ENCODE results near the gene FKBP10.

FKBP10 gene

GRCh38 chr17:41811549-41812380 lies 1.0 kb upstream of the FKBP10 start, which contains the start of gene P3H4:
TSS of gene P3H4 (minus strand) at chr17:41811949. CDS start at chr17:41811915, 34 bp downstream.
- Histone ChIP-seq H3K4me2 (ENCODE audit: low read length, poor library complexity, severe bottlenecking) (peak within 1 kb of the TSS; percentile 84), H3K27ac (ENCODE audit: low read length, poor library complexity, severe bottlenecking) (peak within 1 kb of the TSS; percentile 94), H3K9ac (ENCODE audit: low read length) (peak within 1 kb of the TSS; percentile 95), H3K27me3 (ENCODE audit: control insufficient read depth in 1 of 2, insufficient read depth in 1 of 2, low read length in 2 of 2) (no peaks in the 10 kb centered on the region), H3K4me3 (ENCODE audit: insufficient read depth in 1 of 2, low read depth in 1 of 2, low read length in 2 of 2) (peak within 1 kb of the TSS; percentile 87 to 97), H3K23ac (ENCODE audit: low read length in 2 of 2) (peak within 1 kb of the TSS in 1 of 2 experiments; percentile 34), H3K79me1 (replicated peaks; ENCODE audit: low read length, poor library complexity, severe bottlenecking) (peaks cover 25% of the 10 kb centered on the region), H3K14ac (ENCODE audit: low read length in 2 of 2) (peak within 1 kb of the TSS in 1 of 2 experiments; percentile 91), H2BK5ac (ENCODE audit: low read depth, low read length, poor library complexity, severe bottlenecking) (peak within 1 kb of the TSS; percentile 90), H3K4me1 (ENCODE audit: control insufficient read depth, insufficient read depth, low read depth, low read length) (peaks cover 42% of the 10 kb centered on the region), H2BK120ac (ENCODE audit: low read depth, low read length) (peak within 1 kb of the TSS; percentile 89), H3K36me3 (ENCODE audit: control insufficient read depth in 1 of 2, insufficient read depth in 2 of 2, low read depth in 1 of 2, low read length in 2 of 2) (peaks cover 28 to 33% of the 10 kb centered on the region in 2 experiments), H2BK12ac (ENCODE audit: low read length in 2 of 2) (peak within 1 kb of the TSS; percentile 56 to 91), H2AFZ (ENCODE audit: low read depth, low read length) (peak within 1 kb of the TSS; percentile 30), H3K4ac (ENCODE audit: low read depth in 1 of 2, low read length in 2 of 2) (peak within 1 kb of the TSS; percentile 82 to 86), H4K91ac (ENCODE audit: low read length) (peak within 1 kb of the TSS; percentile 92), H3K9me3 (ENCODE audit: control insufficient read depth, low read length) (no peaks in the 10 kb centered on the region), H3K18ac (ENCODE audit: low read depth in 1 of 2, low read length in 2 of 2) (peak within 1 kb of the TSS; percentile 96 to 99), H2AK5ac (ENCODE audit: low read length, severe bottlenecking) (peak within 1 kb of the TSS; percentile 18), H4K8ac (ENCODE audit: low read length) (peak within 1 kb of the TSS; percentile 97), H2BK15ac (ENCODE audit: low read depth, poor library complexity, severe bottlenecking) (peak within 1 kb of the TSS; percentile 75)
- whole genome bisulfite sequencing = under 1% methylated on average over 61 of the region's 96 CpGs
- DNase-seq = peak; percentile 84

- Histone ChIP-seq H3K27ac (ENCODE audit: low read length, poor library complexity, severe bottlenecking) (peak overlapping the region; percentile 94), H3K14ac (ENCODE audit: low read length in 2 of 2) (peak overlapping the region; percentile 0 to 94), H2BK15ac (ENCODE audit: low read depth, poor library complexity, severe bottlenecking) (peak overlapping the region; percentile 80), H4K91ac (ENCODE audit: low read length) (peak overlapping the region; percentile 92), H3K4me2 (ENCODE audit: low read length, poor library complexity, severe bottlenecking) (peak overlapping the region; percentile 84), H2BK12ac (ENCODE audit: low read length in 2 of 2) (peak overlapping the region; percentile 52 to 75), H3K79me1 (replicated peaks; ENCODE audit: low read length, poor library complexity, severe bottlenecking) (peaks cover 26% of the 10 kb centered on the region), H3K18ac (ENCODE audit: low read depth in 1 of 2, low read length in 2 of 2) (peak overlapping the region; percentile 87 to 91), H3K4me3 (ENCODE audit: insufficient read depth in 1 of 2, low read depth in 1 of 2, low read length in 2 of 2) (peak overlapping the region; percentile 84 to 97), H3K9ac (ENCODE audit: low read length) (peak overlapping the region; percentile 95), H2AK5ac (ENCODE audit: low read length, severe bottlenecking) (peak overlapping the region; percentile 97), H3K4ac (ENCODE audit: low read depth in 1 of 2, low read length in 2 of 2) (peak overlapping the region; percentile 80 to 92), H3K27me3 (ENCODE audit: control insufficient read depth in 1 of 2, insufficient read depth in 1 of 2, low read length in 2 of 2) (no peaks in the 10 kb centered on the region), H4K8ac (ENCODE audit: low read length) (peak overlapping the region; percentile 75), H3K4me1 (ENCODE audit: control insufficient read depth, insufficient read depth, low read depth, low read length) (peaks cover 48% of the 10 kb centered on the region), H3K23ac (ENCODE audit: low read length in 2 of 2) (peak overlapping the region in 1 of 2 experiments; percentile 61), H2BK5ac (ENCODE audit: low read depth, low read length, poor library complexity, severe bottlenecking) (peak overlapping the region; percentile 61), H3K36me3 (ENCODE audit: control insufficient read depth in 1 of 2, insufficient read depth in 2 of 2, low read depth in 1 of 2, low read length in 2 of 2) (peaks cover 30 to 33% of the 10 kb centered on the region in 2 experiments), H2AFZ (ENCODE audit: low read depth, low read length) (peak overlapping the region; percentile 47), H2BK120ac (ENCODE audit: low read depth, low read length) (peak overlapping the region; percentile 83), H3K9me3 (ENCODE audit: control insufficient read depth, low read length) (no peaks in the 10 kb centered on the region)
- WGBS = 1% methylated on average over 11 of the region's 12 CpGs
- no peak for DNase-seq
Measured at GRCh38 chr17:41813152-41813680, 412 bp downstream of the FKBP10 start.

GRCh38 chr17:41813699-41814124 lies 908 bp downstream of the FKBP10 start:
- Histone ChIP-seq H4K8ac (ENCODE audit: low read length) (no peak overlapping the region), H3K79me1 (replicated peaks; ENCODE audit: low read length, poor library complexity, severe bottlenecking) (peaks cover 26% of the 10 kb centered on the region), H3K27ac (ENCODE audit: low read length, poor library complexity, severe bottlenecking) (peak overlapping the region; percentile 94), H3K4ac (ENCODE audit: low read depth in 1 of 2, low read length in 2 of 2) (peak overlapping the region; percentile 57 to 92), H3K4me1 (ENCODE audit: control insufficient read depth, insufficient read depth, low read depth, low read length) (peaks cover 48% of the 10 kb centered on the region), H4K91ac (ENCODE audit: low read length) (peak overlapping the region; percentile 1), H3K9me3 (ENCODE audit: control insufficient read depth, low read length) (no peaks in the 10 kb centered on the region), H2BK12ac (ENCODE audit: low read length in 2 of 2) (peak overlapping the region; percentile 75 to 80), H2BK120ac (ENCODE audit: low read depth, low read length) (no peak overlapping the region), H3K4me2 (ENCODE audit: low read length, poor library complexity, severe bottlenecking) (peak overlapping the region; percentile 84), H2AFZ (ENCODE audit: low read depth, low read length) (no peak overlapping the region), H2BK5ac (ENCODE audit: low read depth, low read length, poor library complexity, severe bottlenecking) (peak overlapping the region; percentile 69), H2BK15ac (ENCODE audit: low read depth, poor library complexity, severe bottlenecking) (peak overlapping the region; percentile 84), H3K14ac (ENCODE audit: low read length in 2 of 2) (peak overlapping the region; percentile 0 to 61), H3K23ac (ENCODE audit: low read length in 2 of 2) (peak overlapping the region in 1 of 2 experiments; percentile 91), H3K27me3 (ENCODE audit: control insufficient read depth in 1 of 2, insufficient read depth in 1 of 2, low read length in 2 of 2) (no peaks in the 10 kb centered on the region), H3K36me3 (ENCODE audit: control insufficient read depth in 1 of 2, insufficient read depth in 2 of 2, low read depth in 1 of 2, low read length in 2 of 2) (peaks cover 28 to 31% of the 10 kb centered on the region in 2 experiments), H3K4me3 (ENCODE audit: insufficient read depth in 1 of 2, low read depth in 1 of 2, low read length in 2 of 2) (peak overlapping the region; percentile 84 to 97), H3K9ac (ENCODE audit: low read length) (peak overlapping the region; percentile 95), H3K18ac (ENCODE audit: low read depth in 1 of 2, low read length in 2 of 2) (peak overlapping the region; percentile 12 to 87), H2AK5ac (ENCODE audit: low read length, severe bottlenecking) (peak overlapping the region; percentile 97)
- peak; percentile 27 for DNase-seq
- 14% methylated on average over 9 of the region's 9 CpGs for WGBS

GRCh38 chr17:41814195-41814594 lies 1.4 kb downstream of the FKBP10 start:
- H3K9ac ChIP-seq (ENCODE audit: low read length) = peak overlapping the region; percentile 95
- peaks cover 29 to 35% of the 10 kb centered on the region in 2 experiments for H3K36me3 ChIP-seq (ENCODE audit: control insufficient read depth in 1 of 2, insufficient read depth in 2 of 2, low read depth in 1 of 2, low read length in 2 of 2)
- H4K91ac ChIP-seq (ENCODE audit: low read length) = no peak overlapping the region
- no peak overlapping the region for H2BK120ac ChIP-seq (ENCODE audit: low read depth, low read length)
- no peaks in the 10 kb centered on the region for H3K9me3 ChIP-seq (ENCODE audit: control insufficient read depth, low read length)
- H2BK15ac ChIP-seq (ENCODE audit: low read depth, poor library complexity, severe bottlenecking) = peak overlapping the region; percentile 84
- WGBS = 9% methylated on average over 1 of the region's 1 CpG
- peak overlapping the region in 1 of 2 experiments; percentile 91 for H3K23ac ChIP-seq (ENCODE audit: low read length in 2 of 2)
- H4K8ac ChIP-seq (ENCODE audit: low read length) = no peak overlapping the region
- H2AK5ac ChIP-seq (ENCODE audit: low read length, severe bottlenecking) = peak overlapping the region; percentile 97
- no peak overlapping the region for H2AFZ ChIP-seq (ENCODE audit: low read depth, low read length)
- H3K27me3 ChIP-seq (ENCODE audit: control insufficient read depth in 1 of 2, insufficient read depth in 1 of 2, low read length in 2 of 2) = no peaks in the 10 kb centered on the region
- peak overlapping the region in 1 of 2 experiments; percentile 31 for H3K14ac ChIP-seq (ENCODE audit: low read length in 2 of 2)
- H3K4me3 ChIP-seq (ENCODE audit: insufficient read depth in 1 of 2, low read depth in 1 of 2, low read length in 2 of 2) = peak overlapping the region in 1 of 2 experiments; percentile 97
- DNase-seq = peak; percentile 62
- H3K18ac ChIP-seq (ENCODE audit: low read depth in 1 of 2, low read length in 2 of 2) = peak overlapping the region in 1 of 2 experiments; percentile 87
- peaks cover 47% of the 10 kb centered on the region for H3K4me1 ChIP-seq (ENCODE audit: control insufficient read depth, insufficient read depth, low read depth, low read length)
- H3K4ac ChIP-seq (ENCODE audit: low read depth in 1 of 2, low read length in 2 of 2) = no peak overlapping the region
- peak overlapping the region; percentile 94 for H3K27ac ChIP-seq (ENCODE audit: low read length, poor library complexity, severe bottlenecking)
- peak overlapping the region; percentile 84 for H3K4me2 ChIP-seq (ENCODE audit: low read length, poor library complexity, severe bottlenecking)
- H2BK5ac ChIP-seq (ENCODE audit: low read depth, low read length, poor library complexity, severe bottlenecking) = peak overlapping the region; percentile 69
- H2BK12ac ChIP-seq (ENCODE audit: low read length in 2 of 2) = peak overlapping the region in 1 of 2 experiments; percentile 75
- H3K79me1 ChIP-seq (replicated peaks; ENCODE audit: low read length, poor library complexity, severe bottlenecking) = peaks cover 26% of the 10 kb centered on the region
